Activated T-cell treated with anti-CD3 and anti-CD28 coated beads, Interleukin-2, amount 50 U/mL, for 1 hour (primary cell): ENCODE results near the gene LRGUK.

ENCODE experiments used
- DNase-seq: peaks from one replicate; pipeline ENCODE4 v3.0.0-alpha.2; 2020

Gene LRGUK

DNA sequence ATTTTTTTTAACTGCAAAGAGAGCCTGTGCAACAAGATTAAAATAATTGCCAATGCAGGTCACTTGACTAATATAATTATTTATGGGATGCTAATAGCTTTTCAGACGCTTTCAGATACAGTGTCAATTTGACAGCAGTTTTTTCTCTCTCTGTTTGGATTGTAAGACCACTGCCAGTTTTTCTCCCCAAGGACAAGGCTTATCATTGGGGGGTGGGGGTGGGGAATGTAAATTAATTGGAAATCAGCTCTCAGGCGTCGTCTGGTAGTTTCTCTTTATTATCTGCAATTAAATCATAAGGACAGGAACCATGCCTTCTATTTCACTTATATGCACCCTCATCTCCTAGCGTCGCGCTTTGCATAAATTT, 559 bp upstream of the LRGUK start:
- no peak for DNase-seq

DNA sequence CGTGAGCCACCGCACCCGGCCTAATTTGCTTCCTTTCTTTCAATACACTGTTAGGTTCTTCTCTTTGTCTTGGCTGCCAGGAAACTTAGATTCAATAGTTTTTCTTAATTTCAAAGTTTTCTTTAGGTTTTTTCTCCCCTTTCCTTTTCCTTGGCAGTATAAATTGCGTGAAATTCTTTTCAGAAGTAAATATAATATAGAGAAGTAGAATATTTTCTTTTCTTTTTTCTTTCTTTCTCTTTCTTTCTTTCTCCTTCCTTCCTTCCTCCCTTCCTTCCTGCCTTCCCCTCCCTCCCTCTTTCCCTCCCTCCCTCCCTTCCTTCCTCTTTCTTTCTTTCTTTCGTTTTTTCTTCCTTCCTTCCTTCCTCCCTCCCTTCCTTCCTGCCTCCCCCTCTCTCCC, 1.7 kb downstream of the LRGUK start:
- DNase-seq, result no peak

DNA sequence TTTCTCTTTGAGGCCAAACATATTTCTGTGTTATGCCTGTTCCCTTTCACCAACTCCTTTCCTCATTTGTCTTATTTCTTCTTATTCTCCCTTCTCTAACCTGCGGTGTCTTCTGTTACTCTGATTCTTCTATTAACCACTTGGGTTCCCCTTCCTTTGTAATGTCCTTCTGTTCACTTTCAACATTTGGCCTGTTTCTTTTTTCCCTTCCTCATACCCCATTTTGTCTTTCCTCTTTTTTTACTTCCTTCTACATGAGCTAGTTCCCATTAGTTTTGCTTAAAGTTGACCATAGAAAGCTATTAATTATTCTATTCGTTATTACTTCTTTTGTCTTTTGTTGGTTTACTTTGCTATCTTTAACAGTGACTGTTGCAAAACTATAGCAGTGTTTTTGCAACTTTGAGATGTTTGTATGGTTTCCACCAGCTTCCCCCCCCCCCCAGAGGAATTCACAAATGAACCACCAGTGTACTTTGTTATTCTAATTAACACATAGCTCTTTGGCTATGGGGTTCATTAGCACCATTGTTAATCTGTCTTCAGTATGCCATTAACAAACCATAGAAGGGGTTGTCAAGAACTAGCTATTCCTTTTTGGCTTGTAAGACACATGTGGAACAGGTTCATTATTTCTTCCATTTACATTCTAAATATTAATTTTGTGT, 2.9 kb downstream of the LRGUK start:
- DNase-seq, result no peak

DNA sequence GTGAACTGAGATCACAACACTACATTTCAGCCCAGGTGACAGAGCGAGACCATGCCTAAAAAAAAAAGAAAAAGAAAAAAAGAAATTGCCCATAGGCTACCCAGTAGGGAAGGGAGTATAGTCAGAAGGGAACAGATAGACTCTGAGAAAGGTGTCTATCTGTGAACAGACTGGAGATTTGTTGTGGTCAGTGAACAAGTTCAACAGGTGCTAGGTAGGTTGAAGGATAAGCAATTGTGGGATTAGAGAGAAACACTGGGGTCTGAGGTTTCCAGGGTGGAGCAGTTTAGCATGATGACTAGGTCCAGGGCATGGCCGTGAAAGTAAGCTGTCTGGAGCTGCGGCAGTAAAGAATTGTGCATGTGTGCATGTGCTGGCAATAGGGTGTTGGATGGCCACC, 6.9 kb downstream of the LRGUK start:
- no peak for DNase-seq

DNA sequence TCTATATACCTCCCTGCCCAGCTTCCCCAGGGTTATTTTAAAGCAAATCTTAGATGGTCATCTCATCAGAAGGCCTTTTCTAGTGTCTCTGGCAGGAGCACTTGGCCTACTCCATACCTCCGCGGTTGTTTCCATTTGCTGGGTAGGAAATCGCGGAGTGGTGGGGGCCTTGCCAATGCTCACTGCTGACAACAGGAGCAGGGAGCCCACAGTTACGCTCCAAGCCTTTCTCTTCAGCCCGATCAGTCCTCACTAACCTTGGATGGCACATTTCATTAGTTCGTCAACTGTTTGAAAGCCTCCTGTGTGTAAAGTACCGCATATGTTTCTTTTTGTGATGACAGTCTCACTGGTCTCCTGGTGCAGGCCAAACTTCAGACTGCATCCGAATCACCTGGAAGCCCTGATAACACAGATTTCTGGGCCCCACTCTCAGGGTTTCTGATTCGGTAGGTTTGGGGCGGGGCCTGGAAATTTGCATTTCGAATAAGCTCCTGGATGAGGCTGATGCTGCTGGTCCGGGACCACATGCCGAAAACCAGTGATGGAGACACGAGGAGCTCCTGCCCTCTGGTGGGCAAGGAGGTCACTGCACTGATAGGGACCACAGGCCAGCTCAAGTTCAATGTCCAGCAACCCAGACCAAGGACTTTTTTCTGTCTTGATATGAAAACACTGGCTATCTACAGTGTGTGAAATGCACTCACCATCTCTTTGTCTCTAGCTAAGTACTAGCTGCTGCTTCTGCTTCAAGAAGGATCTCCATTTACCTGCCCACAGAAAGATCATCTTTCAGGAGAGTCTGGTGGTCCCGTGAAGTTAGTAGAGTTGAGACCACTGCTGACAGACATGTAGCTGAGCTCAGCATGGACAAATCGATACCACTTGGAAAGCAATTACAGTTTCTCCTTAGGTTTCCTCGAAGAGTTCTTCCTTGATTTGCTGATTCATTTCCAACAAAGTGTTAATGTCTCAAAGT, 14.0 kb downstream of the LRGUK start:
- DNase-seq, result peak; percentile 49

DNA sequence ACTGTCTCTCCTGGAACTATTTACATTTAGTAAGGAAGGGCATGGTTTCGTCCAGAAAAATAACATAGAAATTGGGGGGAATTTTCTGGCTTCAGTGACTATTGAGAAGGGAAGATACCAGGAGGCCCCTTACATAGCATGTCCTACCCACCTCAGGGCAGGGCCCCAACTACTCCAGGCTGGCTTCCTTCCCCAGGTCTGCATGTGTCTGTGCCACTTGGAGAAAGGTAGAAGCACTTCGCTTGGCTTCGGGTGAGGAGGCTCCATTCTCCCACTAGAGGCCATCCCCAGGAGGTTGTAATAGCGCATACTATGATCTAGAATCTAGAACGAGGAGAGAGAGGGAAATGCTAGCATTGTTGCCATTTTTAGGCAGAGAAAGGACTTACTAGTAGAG, 14.7 kb downstream of the LRGUK start:
- DNase-seq, result no peak

DNA sequence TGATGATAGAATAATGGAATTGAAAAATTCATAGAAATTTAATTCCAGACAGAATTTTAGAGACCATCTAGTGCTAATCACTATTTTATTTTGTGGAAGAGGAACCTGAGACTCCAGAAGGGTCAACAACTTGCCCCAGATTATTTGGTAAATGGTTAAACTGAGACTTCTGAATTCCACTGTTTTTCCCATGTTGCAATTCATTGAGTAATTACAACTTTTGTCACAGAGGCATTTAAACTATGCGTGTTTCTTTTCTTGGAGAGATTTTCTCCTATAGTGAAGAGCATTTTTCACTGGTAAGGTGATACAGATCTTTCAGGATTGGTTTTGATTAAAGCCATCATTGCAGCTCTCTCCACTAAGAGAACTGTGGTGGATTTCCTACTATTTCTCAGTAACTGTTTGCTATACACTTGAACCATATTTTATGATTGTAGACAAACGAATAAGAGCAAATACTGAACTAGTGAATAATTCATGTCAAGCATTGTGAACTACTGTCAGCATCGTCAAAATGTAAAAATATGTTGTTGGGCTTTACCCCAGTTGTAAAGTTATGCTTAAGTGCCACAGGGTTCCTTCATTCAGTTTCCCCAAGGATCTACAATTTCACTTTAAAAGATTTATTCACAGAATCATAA, 26.5 kb downstream of the LRGUK start:
- DNase-seq, result no peak

DNA sequence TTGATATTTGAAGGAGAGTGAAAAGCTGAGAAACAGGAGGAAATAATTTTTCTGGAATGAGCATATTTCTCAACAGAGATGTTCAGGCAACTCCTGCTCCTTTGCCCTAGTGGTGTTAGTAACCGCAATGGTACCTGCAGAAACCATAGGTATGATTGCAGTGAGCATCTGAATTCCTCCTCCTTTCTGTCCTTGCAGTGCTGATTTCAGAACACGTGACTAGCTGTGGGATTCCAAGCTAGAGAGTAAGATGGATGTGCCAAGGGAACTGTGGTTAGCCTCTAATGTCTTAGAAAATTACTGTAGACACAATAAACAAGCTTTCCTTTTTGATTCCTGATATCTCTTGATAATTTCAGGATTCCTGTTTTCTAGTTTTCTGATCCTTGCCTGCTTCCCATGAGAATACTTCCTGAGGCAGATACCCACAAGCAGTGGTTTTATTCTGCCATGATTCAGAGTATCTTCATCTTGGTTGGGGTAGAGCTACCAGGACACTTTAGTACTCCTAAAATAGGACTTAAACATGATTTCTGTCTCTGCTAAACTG, 27.5 kb downstream of the LRGUK start:
- DNase-seq, result no peak

DNA sequence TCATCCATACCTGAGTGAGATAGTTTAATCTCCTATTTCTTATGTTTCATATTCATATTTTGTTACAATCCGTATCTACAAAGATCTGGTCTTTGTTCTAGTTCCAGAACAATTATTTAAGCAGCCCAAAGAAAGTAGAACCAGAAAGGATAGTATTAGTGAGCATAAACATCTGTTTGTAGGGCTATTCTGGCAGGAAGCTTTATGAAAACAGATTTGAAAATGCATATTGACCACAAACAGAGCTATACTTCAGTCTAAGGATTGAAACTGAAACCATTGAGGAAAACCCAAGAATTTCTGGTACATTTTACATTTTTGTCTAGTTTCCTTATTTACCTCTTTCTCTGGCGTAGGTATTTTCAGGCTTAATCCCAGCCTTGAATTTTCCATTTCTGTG, 28.1 kb downstream of the LRGUK start:
- no peak for DNase-seq

DNA sequence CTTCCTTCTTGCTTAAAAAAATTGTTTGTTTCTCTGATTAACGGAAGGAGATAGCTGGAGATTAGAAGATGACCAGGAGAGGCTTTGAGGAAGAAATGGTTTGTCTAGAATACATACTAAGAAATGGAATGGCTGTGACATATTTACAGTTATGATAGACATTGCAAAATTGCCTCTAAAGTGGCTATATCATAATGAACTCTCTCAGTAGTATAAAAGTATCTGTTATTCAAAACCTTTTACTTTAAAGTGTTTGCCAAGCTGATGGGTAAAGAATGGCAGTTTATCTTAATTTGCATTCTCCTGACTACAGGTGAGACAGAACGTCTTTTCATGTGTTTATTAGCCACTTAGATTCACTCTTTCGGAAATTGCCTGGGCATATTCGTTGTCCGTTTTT, 28.7 kb downstream of the LRGUK start:
- no peak for DNase-seq

DNA sequence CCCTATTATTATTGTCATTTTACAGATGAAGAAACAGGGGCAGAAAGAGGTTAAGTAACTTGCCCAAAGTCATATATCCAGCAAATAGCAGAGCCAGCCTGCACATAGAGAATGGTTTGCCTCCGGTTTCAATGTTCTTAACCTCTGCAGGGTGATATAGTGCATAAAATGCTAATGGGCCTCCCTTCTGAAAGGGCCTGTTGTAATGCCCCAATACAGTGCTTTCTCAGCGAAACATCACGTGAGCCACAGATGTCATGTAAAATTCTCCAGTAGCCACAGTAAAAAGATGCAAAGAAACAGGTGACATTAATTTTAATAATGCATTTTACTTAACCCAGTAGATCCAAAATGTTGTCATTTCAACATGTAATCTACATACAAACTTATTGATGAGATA, 38.1 kb downstream of the LRGUK start:
- no peak for DNase-seq

DNA sequence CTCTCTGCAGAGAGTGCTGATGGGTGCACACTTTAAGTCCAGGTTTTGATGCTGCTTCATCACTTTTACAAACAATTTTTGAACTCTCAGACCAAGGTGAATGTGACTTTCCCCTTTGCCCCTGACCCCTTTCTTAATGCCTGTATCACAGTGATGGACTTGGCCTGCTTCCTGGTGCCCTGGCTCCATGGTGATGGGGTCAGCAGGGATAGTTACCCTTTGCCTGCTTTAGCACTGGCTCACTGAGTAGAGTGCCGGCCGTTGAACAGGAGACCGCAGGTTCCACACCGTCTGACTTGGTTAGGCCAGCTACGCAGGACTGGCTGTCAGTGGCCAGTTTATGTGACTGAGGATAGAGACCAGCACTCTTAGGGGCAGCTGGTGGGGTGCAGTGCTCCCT, 40.1 kb downstream of the LRGUK start:
- DNase-seq, result no peak

DNA sequence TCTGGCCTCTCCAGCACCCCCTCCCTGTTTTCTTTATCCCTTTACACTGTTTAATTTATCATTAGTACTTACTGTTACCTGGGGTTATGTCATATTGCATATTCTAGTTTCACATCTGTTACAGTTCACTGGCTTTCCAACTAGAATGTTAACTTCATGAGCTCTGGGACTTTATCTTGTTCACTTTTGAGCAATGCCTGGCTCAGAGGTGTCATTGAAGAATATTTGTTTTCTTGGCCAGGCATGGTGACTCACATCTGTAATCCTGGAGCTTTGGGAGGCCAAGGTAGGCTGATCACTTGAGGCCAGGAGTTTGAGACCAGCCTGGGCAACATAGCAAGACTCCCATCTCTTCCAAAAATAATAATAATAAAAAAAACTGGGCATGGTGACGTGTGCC, 40.7 kb downstream of the LRGUK start:
- DNase-seq, result no peak

DNA sequence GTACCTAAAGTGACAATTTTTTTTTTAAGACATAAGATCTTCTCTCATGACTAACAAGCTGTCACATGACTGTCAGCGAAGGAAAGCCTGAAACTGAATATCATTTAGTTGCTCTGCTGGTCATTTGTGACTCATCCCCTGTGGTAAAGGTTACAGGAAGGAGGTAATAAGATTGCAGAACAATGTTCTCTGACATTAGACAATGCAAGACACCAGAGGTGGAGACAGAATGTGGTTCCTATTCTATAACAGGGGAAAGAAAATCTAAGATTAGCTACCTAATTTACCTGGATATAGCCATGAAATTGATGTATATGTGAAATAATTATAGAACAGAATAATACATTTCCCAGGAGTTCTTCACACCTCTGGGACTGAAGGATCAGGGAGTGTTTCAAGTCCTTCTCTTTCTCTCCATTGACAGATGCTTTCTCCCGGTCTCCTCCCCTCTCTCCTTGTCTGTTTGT, 47.7 kb downstream of the LRGUK start:
- no peak for DNase-seq

DNA sequence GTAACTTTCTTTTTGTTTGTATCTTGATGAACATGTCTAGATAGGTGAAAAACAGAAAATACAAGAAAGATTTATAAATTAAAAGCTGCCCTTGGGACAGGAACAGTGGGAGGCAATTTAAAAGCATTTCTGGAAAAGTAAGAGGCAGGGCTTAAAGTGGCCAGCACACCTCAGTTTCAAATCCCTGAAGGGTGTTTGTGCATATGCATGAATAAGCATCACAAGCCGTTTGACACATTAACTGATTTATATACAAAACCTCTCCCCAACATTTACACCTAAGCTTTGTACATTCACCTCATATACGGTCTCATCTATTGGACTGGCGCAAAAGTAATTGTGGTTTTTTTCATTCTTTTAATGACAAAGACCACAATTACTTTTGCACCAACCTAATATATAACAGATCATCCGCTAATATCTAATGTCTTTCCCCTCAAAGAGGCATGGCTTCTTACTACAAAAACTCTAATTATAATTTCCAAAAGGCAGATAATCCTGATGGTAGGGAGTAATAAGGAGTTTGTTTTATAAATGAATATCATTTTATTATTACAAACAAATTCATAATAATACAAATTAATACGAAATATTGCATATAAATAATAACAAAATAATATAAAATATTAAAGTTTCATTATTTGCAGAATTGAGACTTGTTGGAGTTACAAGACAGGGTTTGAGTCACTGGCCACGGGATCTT, 48.3 kb downstream of the LRGUK start:
- no peak for DNase-seq

DNA sequence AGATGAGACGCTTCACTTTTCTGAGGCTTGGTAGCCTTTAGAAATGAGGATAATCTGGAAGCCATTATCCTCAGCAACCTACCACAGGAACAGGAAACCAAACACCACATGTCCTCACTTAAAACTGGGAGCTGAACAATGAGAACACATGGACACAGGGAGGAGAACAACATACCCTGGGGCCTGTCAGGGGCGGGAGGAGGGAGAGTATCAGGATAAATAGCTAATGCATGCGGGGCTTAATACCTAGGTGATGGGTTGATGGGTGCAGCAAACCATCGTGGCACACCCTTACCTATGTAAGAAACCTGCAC, 48.9 kb downstream of the LRGUK start:
- DNase-seq, result no peak

DNA sequence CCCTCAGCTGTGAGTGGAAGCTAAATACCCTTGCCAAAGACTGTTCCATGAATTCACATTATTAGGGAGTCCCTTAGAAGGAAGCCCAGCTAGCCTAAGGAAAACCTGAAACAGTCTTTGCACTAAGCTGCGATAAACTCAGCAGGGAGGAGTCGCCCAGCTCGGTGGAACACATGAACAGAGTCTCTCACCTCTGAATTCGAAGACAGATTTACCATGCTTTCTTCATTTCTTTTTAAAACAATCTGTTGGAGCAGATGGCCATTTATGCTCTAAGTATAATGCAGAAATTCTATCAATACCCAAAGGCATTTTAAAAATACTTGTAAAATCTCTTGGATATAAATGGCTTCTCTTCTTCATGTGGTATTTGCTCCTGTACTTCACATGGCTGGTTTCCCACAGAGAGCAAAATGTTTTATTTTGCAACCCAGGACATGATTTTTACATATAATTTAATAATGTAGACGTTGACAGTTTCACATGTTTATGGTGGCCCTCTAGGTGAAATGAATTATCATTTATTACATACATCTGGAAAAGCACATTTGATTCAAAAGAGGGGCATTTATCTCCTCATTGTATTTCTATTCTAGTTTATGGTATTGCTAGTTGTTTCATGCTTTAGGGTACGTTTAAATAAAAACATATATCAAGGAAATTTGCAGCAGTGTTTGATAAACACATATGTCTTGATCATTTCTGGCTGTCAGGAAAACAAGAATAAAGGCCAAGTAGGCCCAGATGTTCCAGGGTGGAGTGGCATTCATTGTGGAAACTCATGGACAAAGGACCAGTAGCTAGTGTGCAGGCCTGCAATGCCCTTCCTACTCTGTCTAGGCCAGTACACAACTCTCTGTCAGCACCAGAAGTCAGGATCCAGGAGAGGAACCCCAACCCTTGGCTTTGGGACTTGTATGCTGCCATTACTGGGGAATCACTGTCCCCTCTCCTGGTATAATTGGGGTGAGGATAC, 52.2 kb downstream of the LRGUK start:
- no peak for DNase-seq

DNA sequence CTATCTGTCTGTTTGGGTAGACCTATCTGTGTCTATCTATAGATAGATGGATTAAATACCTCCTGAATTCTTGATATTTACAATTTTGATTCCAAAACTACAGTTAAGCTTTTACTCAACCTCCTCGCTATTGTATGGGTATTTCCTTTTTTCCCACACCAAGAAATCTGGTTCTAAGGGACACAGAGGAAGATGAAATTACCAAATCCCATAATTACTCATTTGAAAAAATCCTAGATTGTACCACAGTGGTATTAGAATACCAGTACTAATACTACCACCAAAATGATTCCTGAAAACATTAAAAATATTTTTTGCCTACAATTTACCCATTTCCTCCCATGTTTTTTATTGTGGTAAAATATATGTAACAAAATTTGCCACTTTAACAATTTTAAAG, 53.2 kb downstream of the LRGUK start:
- no peak for DNase-seq

DNA sequence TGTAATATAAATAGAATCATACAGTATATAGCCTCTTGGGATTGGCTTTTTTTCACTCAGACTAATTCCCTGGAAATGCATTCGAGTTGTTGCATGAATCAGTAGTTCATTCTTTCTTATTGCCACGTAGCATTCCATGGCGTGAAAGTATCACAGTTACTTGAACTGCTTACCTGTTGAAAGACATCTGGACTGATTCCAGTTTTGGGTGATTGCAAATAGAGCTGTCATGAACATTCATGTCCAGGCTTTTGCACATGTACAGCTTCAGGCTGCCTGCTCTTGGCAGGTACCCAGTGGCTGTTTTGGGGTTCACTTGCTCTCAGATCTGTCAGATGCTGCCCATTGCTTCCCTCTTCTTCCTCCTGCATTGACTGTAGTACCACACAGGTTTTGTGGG, 54.9 kb downstream of the LRGUK start:
- DNase-seq, result no peak

DNA sequence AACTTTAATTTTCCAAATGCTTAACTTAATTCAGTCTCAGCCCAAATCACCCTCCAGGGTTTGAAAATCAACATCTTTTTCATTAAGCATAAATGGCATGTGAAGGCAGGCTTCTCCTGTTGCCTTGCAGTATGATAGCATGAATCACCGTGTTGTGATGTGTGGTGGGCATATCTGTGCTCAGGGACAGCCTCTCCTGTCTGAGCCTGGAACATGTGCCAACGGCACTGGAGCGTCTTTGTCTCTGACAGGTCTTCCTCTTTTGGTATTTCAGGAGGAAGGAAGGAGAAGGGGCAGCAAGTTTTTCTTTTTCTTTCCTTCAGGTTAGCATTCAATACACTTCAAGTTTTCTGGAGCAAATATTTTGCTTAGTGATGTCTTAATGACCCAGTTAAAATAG, 57.6 kb downstream of the LRGUK start:
- no peak for DNase-seq

DNA sequence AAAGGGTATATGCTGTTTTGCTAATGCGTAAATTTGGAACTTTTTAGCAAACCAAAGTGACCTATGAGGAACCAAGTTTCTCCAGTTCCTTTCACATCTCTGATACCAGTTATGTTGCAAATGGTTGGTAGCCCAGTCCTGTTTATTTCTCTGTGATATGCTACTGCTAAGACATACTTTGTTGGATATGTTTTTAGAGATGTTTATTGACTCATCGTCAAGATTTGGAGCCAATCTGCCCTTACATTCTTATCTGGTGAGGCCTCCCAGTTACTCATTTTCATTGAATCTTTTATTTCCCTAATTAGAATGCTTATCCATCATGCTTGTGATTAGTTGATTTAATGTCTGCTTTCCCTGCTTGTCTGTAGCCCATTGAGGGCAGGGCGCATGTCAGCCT, 58.9 kb downstream of the LRGUK start:
- DNase-seq, result no peak

DNA sequence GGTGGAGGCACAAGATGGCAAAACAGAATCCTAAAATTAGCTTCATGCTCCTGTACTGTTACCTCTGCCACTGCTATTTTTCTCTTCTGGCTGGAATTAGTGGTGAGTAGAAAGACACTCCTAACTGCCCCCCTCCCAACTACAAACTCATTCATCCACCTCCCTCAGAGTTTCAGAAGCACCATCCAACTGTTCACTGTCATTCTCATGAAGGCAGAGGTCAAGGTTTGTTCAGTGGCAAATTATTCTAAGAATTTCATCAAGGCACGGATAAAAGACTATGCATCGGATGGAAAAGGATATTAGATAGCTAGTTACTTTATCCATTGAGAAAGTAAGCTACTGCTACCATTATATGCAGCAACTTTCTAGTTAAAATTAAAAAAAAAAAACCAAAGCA, 59.7 kb downstream of the LRGUK start:
- DNase-seq, result no peak
